ENCODE results near the gene GRM7.

Gene GRM7

GRCh38 chr3:7728566-7729519, 867.9 kb downstream of the GRM7 start:
- Histone ChIP-seq H4K20me1 (ENCODE audit: control insufficient read depth, insufficient read depth, low read depth, low read length) (no peaks in the 10 kb centered on the region), H3K9me2 (replicated peaks; ENCODE audit: control insufficient read depth, low read length) (no peaks in the 10 kb centered on the region), H3K79me2 (ENCODE audit: control insufficient read depth, low read length) (no peaks in the 10 kb centered on the region), H3K27ac (ENCODE audit: low read depth, low read length) (no peak overlapping the region), H3K4me2 (ENCODE audit: low read length) (no peak overlapping the region), H3K4me1 (ENCODE audit: control insufficient read depth, low read length) (no peaks in the 10 kb centered on the region), H3K27me3 (ENCODE audit: control insufficient read depth, low read length) (no peaks in the 10 kb centered on the region), H3K36me3 (ENCODE audit: control insufficient read depth, low read length) (no peaks in the 10 kb centered on the region), H3F3A (ENCODE audit: control insufficient read depth, insufficient read depth) (no peaks in the 10 kb centered on the region), H3K9me3 (ENCODE audit: control insufficient read depth, insufficient read depth, low read length) (no peaks in the 10 kb centered on the region), H3K4me3 (ENCODE audit: low read length) (no peak overlapping the region)
- TF ChIP-seq EZH2phosphoT487 (IDR thresholded peaks at IDR 0.05; ENCODE audit: borderline replicate concordance, low read length): no peak
- no peak for TF ChIP-seq CTCF (IDR thresholded peaks at IDR 0.05; ENCODE audit: low read depth, low read length, poor library complexity, severe bottlenecking)

- H3K9me3 ChIP-seq (ENCODE audit: control insufficient read depth, insufficient read depth, low read length): no peaks in the 10 kb centered on the region
- no peak for TF ChIP-seq EZH2phosphoT487 (IDR thresholded peaks at IDR 0.05; ENCODE audit: borderline replicate concordance, low read length)
- no peak for TF ChIP-seq CTCF (IDR thresholded peaks at IDR 0.05; ENCODE audit: low read depth, low read length, poor library complexity, severe bottlenecking)
- no peak overlapping the region for H3K27ac ChIP-seq (ENCODE audit: low read depth, low read length)
- no peaks in the 10 kb centered on the region for H3K79me2 ChIP-seq (ENCODE audit: control insufficient read depth, low read length)
- H3F3A ChIP-seq (ENCODE audit: control insufficient read depth, insufficient read depth): no peaks in the 10 kb centered on the region
- no peaks in the 10 kb centered on the region for H3K9me2 ChIP-seq (replicated peaks; ENCODE audit: control insufficient read depth, low read length)
- H3K4me3 ChIP-seq (ENCODE audit: low read length): no peak overlapping the region
- no peak overlapping the region for H3K4me2 ChIP-seq (ENCODE audit: low read length)
- no peaks in the 10 kb centered on the region for H3K4me1 ChIP-seq (ENCODE audit: control insufficient read depth, low read length)
- no peaks in the 10 kb centered on the region for H3K36me3 ChIP-seq (ENCODE audit: control insufficient read depth, low read length)
- no peaks in the 10 kb centered on the region for H4K20me1 ChIP-seq (ENCODE audit: control insufficient read depth, insufficient read depth, low read depth, low read length)
- no peaks in the 10 kb centered on the region for H3K27me3 ChIP-seq (ENCODE audit: control insufficient read depth, low read length)
Measured at GRCh38 chr3:7733933-7734332, 873.0 kb downstream of the GRM7 start.

- TF ChIP-seq EZH2phosphoT487 (IDR thresholded peaks at IDR 0.05; ENCODE audit: borderline replicate concordance, low read length): no peak
- no peak for TF ChIP-seq CTCF (IDR thresholded peaks at IDR 0.05; ENCODE audit: low read depth, low read length, poor library complexity, severe bottlenecking)
- Histone ChIP-seq H3K9me3 (ENCODE audit: control insufficient read depth, insufficient read depth, low read length) (no peaks in the 10 kb centered on the region), H3K36me3 (ENCODE audit: control insufficient read depth, low read length) (no peaks in the 10 kb centered on the region), H3K9me2 (replicated peaks; ENCODE audit: control insufficient read depth, low read length) (no peaks in the 10 kb centered on the region), H3K79me2 (ENCODE audit: control insufficient read depth, low read length) (no peaks in the 10 kb centered on the region), H3K4me2 (ENCODE audit: low read length) (no peak overlapping the region), H3K4me3 (ENCODE audit: low read length) (no peak overlapping the region), H4K20me1 (ENCODE audit: control insufficient read depth, insufficient read depth, low read depth, low read length) (no peaks in the 10 kb centered on the region), H3K27me3 (ENCODE audit: control insufficient read depth, low read length) (no peaks in the 10 kb centered on the region), H3K27ac (ENCODE audit: low read depth, low read length) (no peak overlapping the region), H3K4me1 (ENCODE audit: control insufficient read depth, low read length) (no peaks in the 10 kb centered on the region), H3F3A (ENCODE audit: control insufficient read depth, insufficient read depth) (no peaks in the 10 kb centered on the region)
Measured at GRCh38 chr3:7734456-7734855, 873.5 kb downstream of the GRM7 start.

All from DOHH2 (cell line).